DOHH2 (cell line): ENCODE results near the gene ABCB8.

Source experiments
- CTCF ChIP-seq: fragments of 200-600 bp; sonication (generic); IDR thresholded peaks from one replicate; pipeline ENCODE4 v1.5.1; 2014; ENCODE audit warnings: antibody characterized with exemption, mild to moderate bottlenecking, low read depth, low read length; ENCODE audit not compliant: poor library complexity, severe bottlenecking
- EZH2phosphoT487 ChIP-seq: fragments of 200-600 bp; sonication (generic); IDR thresholded peaks from 2 replicates; pipeline ENCODE4 v1.6.1; 2017; ENCODE audit warnings: borderline replicate concordance, mild to moderate bottlenecking, antibody characterized with exemption, low read length, moderate library complexity, mixed read lengths

- TF ChIP-seq CTCF: peak; percentile 83
- no peak for TF ChIP-seq EZH2phosphoT487
These were observed 63.2 kb downstream of the ABCB8 start for GRCh38 chr7:151091431-151091830.
